Sigmoid colon (tissue), 7 donors: Measurements from ENCODE around the gene HGS. TPM values are rescaled to one million over a fixed set of nuclear protein-coding genes. Genes with fewer than 3 reads are reported as not detected.

ENCODE experiments used
- DNase-seq: peaks from one replicate; pipeline ENCODE4 v3.0.0-alpha.2; 2019
- H3K27ac ChIP-seq, 4 donors: fragments of 200-600 bp; sonication (generic); one replicate each; pipeline ENCODE4 v1.5.1; 2016 to 2019; ENCODE audit warnings: mild to moderate bottlenecking in 1 of 4
- H3K27me3 ChIP-seq, 3 donors: fragments of 200-600 bp; sonication (generic); one replicate each; pipeline ENCODE4 v1.5.1; 2019; ENCODE audit warnings: mild to moderate bottlenecking in 1 of 3
- H3K36me3 ChIP-seq, 4 donors: fragments of 200-600 bp; sonication (generic); one replicate each; pipeline ENCODE4 v1.5.1; 2016 to 2019
- H3K4me1 ChIP-seq, 4 donors: fragments of 200-600 bp; sonication (generic); one replicate each; pipeline ENCODE4 v1.5.1; 2017 to 2019
- H3K4me3 ChIP-seq, 4 donors: fragments of 200-600 bp; sonication (generic); one replicate each; pipeline ENCODE4 v1.5.1; 2017 to 2019; ENCODE audit warnings: mild to moderate bottlenecking in 2 of 4, moderate library complexity in 1 of 4
- H3K9me3 ChIP-seq, 4 donors: fragments of 200-600 bp in 3 of 4; sonication (generic) in 3 of 4; one replicate each; pipeline versions ENCODE4 v1.5.1 to v1.6.1; 2013 to 2019
- CTCF ChIP-seq, 4 experiments: fragments of 450-650 bp in 3 of 4; fragments of 200-600 bp in 1 of 4; IDR thresholded peaks; one replicate each; pipeline ENCODE4 v1.5.1; 2016 to 2019; ENCODE audit warnings: antibody characterized with exemption in 4 of 4, mild to moderate bottlenecking in 3 of 4, moderate library complexity in 2 of 4
- EP300 ChIP-seq, 4 donors: sonication (generic); formaldehyde crosslinking; IDR thresholded peaks; one replicate each; pipeline ENCODE4 v1.6.1; 2017; ENCODE audit warnings: antibody characterized with exemption in 4 of 4
- POLR2A ChIP-seq, 2 donors: fragments of 450-650 bp; IDR thresholded peaks; one replicate each; pipeline ENCODE4 v1.6.1; 2016; ENCODE audit warnings: antibody characterized with exemption in 2 of 2, mild to moderate bottlenecking in 2 of 2, moderate library complexity in 2 of 2
- POLR2AphosphoS5 ChIP-seq, 4 donors: sonication (generic); formaldehyde crosslinking; IDR thresholded peaks; one replicate each; pipeline ENCODE4 v1.6.1; 2017; ENCODE audit warnings: antibody characterized with exemption in 4 of 4
- WGBS, 2 donors: extraction: QIAGEN DNeasy Blood & Tissue Kit; methylation state at CpG; one replicate each; pipeline ENCODE4 v1.1.7; 2013; 5-methylcytosine and 5-hydroxymethylcytosine counted together
- intact Hi-C: fragments of 100-400 bp; cut with DNase I; formaldehyde crosslinking; loops from one replicate; pipeline ENCODE4 v1.15.1; 2023
- polyA plus RNA-seq, 3 donors: library from polyadenylated mRNA; stranded (reverse); fragments of 200-250 nt; gene quantifications; one replicate each; pipeline ENCODE4 v1.2.3, GENCODE V29; 2013
- total RNA-seq, 4 donors: library from RNA; depleted of rRNA; stranded (reverse); fragments of >200 nt; gene quantifications; one replicate each; pipeline ENCODE4 v1.1.0, GENCODE V29; 2016
- donor health status: healthy with polysubstance abuse.
- donor health status: Bipolar disorder and iron deficiency.
- donor health status: healthy.

Gene HGS
- total and polyA plus RNA-seq, 7 donors = 36.7 to 143 (median 52.9) TPM

GRCh38 chr17:81638683-81639082 is 45.1 kb upstream of the HGS start:
- intact Hi-C loops = loop anchor here (5.0 kb wide), 1 partner anchor 44 kb away; the partner anchor contains the start of genes ARL16 and HGS
- no peak for DNase-seq
- H3K4me1 ChIP-seq = peaks cover 3 to 32% (median 27%) of the 10 kb centered on the region in 4 donors
- TF ChIP-seq POLR2A (IDR thresholded peaks at IDR 0.05) = no peak
- TF ChIP-seq CTCF (IDR thresholded peaks at IDR 0.05) = no peak
- TF ChIP-seq POLR2AphosphoS5 (IDR thresholded peaks at IDR 0.05) = no peak
- TF ChIP-seq EP300 (IDR thresholded peaks at IDR 0.05) = no peak
- no peak overlapping the region for H3K27ac ChIP-seq
- no peaks in the 10 kb centered on the region for H3K27me3 ChIP-seq
- H3K9me3 ChIP-seq = no peaks in the 10 kb centered on the region
- WGBS, 2 donors = 52 to 87% methylated on average over 4 of the region's 4 CpGs
- no peaks in the 10 kb centered on the region for H3K36me3 ChIP-seq
- no peak overlapping the region for H3K4me3 ChIP-seq

GRCh38 chr17:81640011-81640410 is 43.8 kb upstream of the HGS start:
- H3K36me3 ChIP-seq = no peaks in the 10 kb centered on the region
- H3K27me3 ChIP-seq = no peaks in the 10 kb centered on the region
- no peak overlapping the region for H3K27ac ChIP-seq
- no peak overlapping the region for H3K4me3 ChIP-seq
- no peaks in the 10 kb centered on the region for H3K9me3 ChIP-seq
- no peak for TF ChIP-seq POLR2AphosphoS5 (IDR thresholded peaks at IDR 0.05)
- no peak for TF ChIP-seq EP300 (IDR thresholded peaks at IDR 0.05)
- no peak for TF ChIP-seq CTCF (IDR thresholded peaks at IDR 0.05)
- no peak for TF ChIP-seq POLR2A (IDR thresholded peaks at IDR 0.05)
- H3K4me1 ChIP-seq = peaks cover 3 to 20% (median 15%) of the 10 kb centered on the region in 4 donors
- 93 to 95% methylated on average over 9 of the region's 9 CpGs for WGBS, 2 donors
- intact Hi-C loops = no loop called here
- DNase-seq = no peak

- Histone ChIP-seq H3K4me1 (peaks cover 0 to 7% (median 4%) of the 10 kb centered on the region in 4 donors), H3K4me3 (no peak overlapping the region), H3K36me3 (no peaks in the 10 kb centered on the region), H3K27ac (no peak overlapping the region), H3K9me3 (no peaks in the 10 kb centered on the region), H3K27me3 (peaks cover 0 to 2% (median 0%) of the 10 kb centered on the region in 3 donors)
- TF ChIP-seq POLR2A (IDR thresholded peaks at IDR 0.05) = no peak
- 93 to 96% methylated on average over 15 to 17 of the region's 17 CpGs for WGBS, 2 donors
- no peak for DNase-seq
- intact Hi-C loops = no loop called here
These were observed 41.9 kb upstream of the HGS start for GRCh38 chr17:81641825-81642489.

- DNase-seq = no peak
- no peaks in the 10 kb centered on the region for H3K36me3 ChIP-seq
- no peak overlapping the region for H3K4me3 ChIP-seq
- intact Hi-C loops = no loop called here
- 93 to 95% methylated on average over 15 of the region's 15 CpGs for WGBS, 2 donors
- no peak overlapping the region for H3K27ac ChIP-seq
- H3K4me1 ChIP-seq = no peaks in the 10 kb centered on the region
- peaks cover 18 to 27% (median 24%) of the 10 kb centered on the region in 3 donors for H3K27me3 ChIP-seq
- TF ChIP-seq EP300 (IDR thresholded peaks at IDR 0.05) = no peak
- H3K9me3 ChIP-seq = peaks cover 0 to 6% (median 4%) of the 10 kb centered on the region in 4 donors
These were observed 39.3 kb upstream of the HGS start for GRCh38 chr17:81644496-81644895.

- H3K4me3 ChIP-seq = no peak overlapping the region
- H3K4me1 ChIP-seq = no peaks in the 10 kb centered on the region
- peaks cover 0 to 6% (median 4%) of the 10 kb centered on the region in 4 donors for H3K9me3 ChIP-seq
- 86 to 88% methylated on average over 29 of the region's 29 CpGs for whole genome bisulfite sequencing, 2 donors
- peaks cover 24 to 35% (median 32%) of the 10 kb centered on the region in 3 donors for H3K27me3 ChIP-seq
- DNase-seq = no peak
- no peak overlapping the region for H3K27ac ChIP-seq
- intact Hi-C loops = no loop called here
- no peaks in the 10 kb centered on the region for H3K36me3 ChIP-seq
- TF ChIP-seq POLR2A (IDR thresholded peaks at IDR 0.05) (no peak), POLR2AphosphoS5 (IDR thresholded peaks at IDR 0.05) (no peak), CTCF (IDR thresholded peaks at IDR 0.05) (no peak), EP300 (IDR thresholded peaks at IDR 0.05) (no peak)
These were observed 38.5 kb upstream of the HGS start for GRCh38 chr17:81644976-81645952.
